Body of pancreas (tissue), 4 donors: Measurements from ENCODE around the gene ARRB2.

ENCODE experiments used
- POLR2A ChIP-seq, 3 donors: fragments of 450-650 bp; IDR thresholded peaks; one replicate each; pipeline ENCODE4 v1.6.1; 2016; ENCODE audit warnings: antibody characterized with exemption in 3 of 3, mild to moderate bottlenecking in 2 of 3
- TF ChIP-seq, protein P1 (sequence below), 7 experiments: fragments of 450-650 bp in 4 of 7; fragments of 200-600 bp in 3 of 7; sonication (generic) in 3 of 7; IDR thresholded peaks; one replicate each; pipeline ENCODE4 v1.5.1; 2016 to 2019; ENCODE audit warnings: antibody characterized with exemption in 7 of 7

DNA sequence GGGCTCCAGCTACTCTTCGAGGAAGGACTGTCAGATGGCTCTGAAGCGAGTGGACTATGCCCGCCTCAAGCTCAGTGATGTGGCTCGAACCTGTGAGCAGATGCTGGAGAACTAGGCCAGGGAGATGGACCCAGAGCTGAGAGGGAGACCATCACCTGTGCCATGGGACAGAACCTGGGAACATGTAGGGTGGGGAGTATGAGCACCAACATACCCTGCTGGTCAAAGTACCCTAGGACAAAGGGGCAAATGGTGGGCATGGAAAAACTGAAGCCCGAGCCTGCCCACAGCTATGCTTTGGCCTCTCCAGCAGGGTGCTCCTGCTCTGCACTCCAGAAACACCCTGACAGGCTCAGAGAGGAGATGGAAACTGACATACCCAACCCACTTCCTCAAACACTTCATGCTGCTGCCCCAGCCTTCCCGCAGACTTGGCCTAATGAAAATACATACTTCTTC, 22.7 kb downstream of the ARRB2 start:
- TF ChIP-seq POLR2A (IDR thresholded peaks at IDR 0.05), result no peak
- TF ChIP-seq, protein P1, sequence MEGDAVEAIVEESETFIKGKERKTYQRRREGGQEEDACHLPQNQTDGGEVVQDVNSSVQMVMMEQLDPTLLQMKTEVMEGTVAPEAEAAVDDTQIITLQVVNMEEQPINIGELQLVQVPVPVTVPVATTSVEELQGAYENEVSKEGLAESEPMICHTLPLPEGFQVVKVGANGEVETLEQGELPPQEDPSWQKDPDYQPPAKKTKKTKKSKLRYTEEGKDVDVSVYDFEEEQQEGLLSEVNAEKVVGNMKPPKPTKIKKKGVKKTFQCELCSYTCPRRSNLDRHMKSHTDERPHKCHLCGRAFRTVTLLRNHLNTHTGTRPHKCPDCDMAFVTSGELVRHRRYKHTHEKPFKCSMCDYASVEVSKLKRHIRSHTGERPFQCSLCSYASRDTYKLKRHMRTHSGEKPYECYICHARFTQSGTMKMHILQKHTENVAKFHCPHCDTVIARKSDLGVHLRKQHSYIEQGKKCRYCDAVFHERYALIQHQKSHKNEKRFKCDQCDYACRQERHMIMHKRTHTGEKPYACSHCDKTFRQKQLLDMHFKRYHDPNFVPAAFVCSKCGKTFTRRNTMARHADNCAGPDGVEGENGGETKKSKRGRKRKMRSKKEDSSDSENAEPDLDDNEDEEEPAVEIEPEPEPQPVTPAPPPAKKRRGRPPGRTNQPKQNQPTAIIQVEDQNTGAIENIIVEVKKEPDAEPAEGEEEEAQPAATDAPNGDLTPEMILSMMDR (IDR thresholded peaks at IDR 0.05), result peak in 1 of 7 experiments; percentile 36
